T-helper 1 cell (primary cell): ENCODE measurements around the gene POC1B.

Experiments used
- DNase-seq, 5 donors: peaks; one replicate each; pipeline ENCODE4 v3.0.0-alpha.2; 2012 to 2020

POC1B gene

GRCh38 chr12:89383235-89384049 lies 142.4 kb downstream of the POC1B start:
- DNase-seq: no peak

GRCh38 chr12:89382328-89382727 lies 143.5 kb downstream of the POC1B start:
- DNase-seq: no peak

- DNase-seq: no peak
Observed at GRCh38 chr12:89379839-89380467, 145.9 kb downstream of the POC1B start.

GRCh38 chr12:89379148-89379838 lies 146.6 kb downstream of the POC1B start:
- DNase-seq: no peak

- DNase-seq: no peak
Observed at GRCh38 chr12:89376844-89377243, 149.0 kb downstream of the POC1B start.

- DNase-seq: no peak
Observed at GRCh38 chr12:89376202-89376529, 149.7 kb downstream of the POC1B start.

GRCh38 chr12:89373763-89374572 lies 151.9 kb downstream of the POC1B start:
- no peak for DNase-seq

GRCh38 chr12:89372584-89373370 lies 153.1 kb downstream of the POC1B start:
- DNase-seq: no peak

- DNase-seq: no peak
Observed at GRCh38 chr12:89370850-89371249, 155.0 kb downstream of the POC1B start.

GRCh38 chr12:89370421-89370831 lies 155.4 kb downstream of the POC1B start:
- no peak for DNase-seq
